ENCODE results near the gene NEIL1. TPM values are rescaled to one million over a fixed set of nuclear protein-coding genes. Genes with fewer than 3 reads are reported as not detected.

NEIL1 gene
- total and polyA plus RNA-seq, 2 of the 8 experiments (the other 6 are each of a cell fraction or from before 2014, with no cell fraction given), result 10.4 to 10.9 TPM

DNA sequence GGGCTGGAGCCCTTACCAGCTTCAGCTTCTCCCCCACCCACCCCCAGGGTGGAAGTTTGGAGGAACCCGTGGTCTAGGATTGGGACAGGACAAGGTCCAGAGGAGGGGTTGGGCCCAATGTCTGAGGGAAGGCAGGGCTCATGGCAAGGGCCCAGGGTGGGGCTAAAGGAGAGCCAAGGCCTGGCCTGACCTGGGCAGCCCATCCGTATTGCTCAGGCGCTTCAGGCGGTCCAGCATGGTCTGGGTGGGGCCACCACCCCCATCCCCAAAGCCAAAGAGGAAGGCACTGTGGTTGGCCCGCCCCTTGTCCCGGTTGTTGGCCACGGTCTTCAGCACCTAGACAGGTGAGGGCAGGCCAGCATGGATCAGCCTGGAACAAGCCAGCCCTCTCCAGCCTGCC lies 14.0 kb downstream of the NEIL1 start:
- no peak overlapping the region for H2BK5ac ChIP-seq (ENCODE audit: low read depth, low read length)
- DNase-seq (ENCODE audit: low read depth in 1 of 2, low spot score in 2 of 2), result no peak
- H3K4me3 ChIP-seq (ENCODE audit: extremely low read depth in 1 of 4, insufficient read depth in 2 of 4, low read depth in 3 of 4, low read length in 4 of 4), result no peak overlapping the region
- no peak overlapping the region for H2AFZ ChIP-seq (ENCODE audit: low read length)
- H3K23ac ChIP-seq (ENCODE audit: insufficient read length), result no peak overlapping the region
- H3K79me2 ChIP-seq (ENCODE audit: control insufficient read depth in 1 of 2, insufficient read depth in 2 of 2, low read length in 2 of 2), result no peaks in the 10 kb centered on the region
- H3K4me2 ChIP-seq (ENCODE audit: insufficient read depth in 1 of 2, low read depth in 2 of 2, low read length in 2 of 2), result no peak overlapping the region
- H3K14ac ChIP-seq (ENCODE audit: insufficient read length), result no peak overlapping the region
- no peak overlapping the region for H2BK20ac ChIP-seq (ENCODE audit: low read length)
- no peak overlapping the region for H3K4ac ChIP-seq (replicated peaks; ENCODE audit: insufficient read length, low read depth, low read length)
- H4K8ac ChIP-seq (ENCODE audit: extremely low read depth, insufficient read depth, low read length), result no peak overlapping the region
- no peaks in the 10 kb centered on the region for H3K27me3 ChIP-seq (replicated peaks in 1 of 4; ENCODE audit: control insufficient read depth in 3 of 4, extremely low read depth in 1 of 4, insufficient read depth in 3 of 4, low read length in 3 of 4)
- FAIRE-seq, result no peak
- 83% methylated on average over 7 of the region's 7 CpGs; no CpG with 5 or more reads in 1 of the 2 experiments for WGBS, 2 experiments (ENCODE audit: extremely low coverage in 1 of 2, insufficient coverage in 1 of 2, insufficient read length in 1 of 2, insufficient replicate concordance in 2 of 2, low coverage in 1 of 2, low lambda C conversion rate in 2 of 2, missing lambda C conversion rate in 1 of 2)
- H2AK5ac ChIP-seq (ENCODE audit: low read depth, low read length), result no peak overlapping the region
- peaks cover 0 to 5% of the 10 kb centered on the region in 2 experiments for H4K20me1 ChIP-seq (replicated peaks in 1 of 2; ENCODE audit: control insufficient read depth in 1 of 2, insufficient read depth in 2 of 2, low read length in 2 of 2)
- H3K36me3 ChIP-seq (ENCODE audit: control insufficient read depth in 2 of 4, insufficient read depth in 4 of 4, low read length in 3 of 4), result peaks cover 0 to 25% (median 3%) of the 10 kb centered on the region in 4 experiments; a peak in 5 of 8 replicates
- H3K23me2 ChIP-seq (ENCODE audit: low read depth, low read length), result no peaks in the 10 kb centered on the region
- no peaks in the 10 kb centered on the region for H3K79me1 ChIP-seq (ENCODE audit: low read depth, low read length)
- no peak overlapping the region for H3K27ac ChIP-seq (ENCODE audit: low read depth, low read length)
- H3K56ac ChIP-seq (replicated peaks; ENCODE audit: insufficient read length, low read depth, low read length), result no peak overlapping the region
- H2BK15ac ChIP-seq (ENCODE audit: low read length), result no peak overlapping the region
- ChIA-PET CTCF (ENCODE audit: partially characterized antibody) (interaction anchor here (0.6 kb wide), 1 partner anchor 10 kb away, joined by 4 read pairs; no protein-coding TSS in a partner anchor), POLR2A (ENCODE audit: partially characterized antibody) (interaction anchor here (0.7 to 6.5 kb wide), 2 partner anchors 11 to 22 kb away, joined by 3 to 69 read pairs; partner anchors contain the start of gene NEIL1)
- H3K4me1 ChIP-seq (replicated peaks in 1 of 4; ENCODE audit: control insufficient read depth in 3 of 4, insufficient read depth in 4 of 4, low read length in 3 of 4), result no peaks in the 10 kb centered on the region
- H3K18ac ChIP-seq (ENCODE audit: extremely low read depth, low read length), result no peak overlapping the region
- no peak overlapping the region for H2BK12ac ChIP-seq (ENCODE audit: low read depth, low read length)
- H4K91ac ChIP-seq (replicated peaks; ENCODE audit: insufficient read length, low read length), result no peak overlapping the region
- H2BK120ac ChIP-seq (replicated peaks; ENCODE audit: low read depth, low read length), result no peak overlapping the region
- H4K5ac ChIP-seq (ENCODE audit: insufficient read length, low read depth, low read length), result no peak overlapping the region
- H3K9ac ChIP-seq (replicated peaks in 1 of 4; ENCODE audit: extremely low read depth in 1 of 4, low read depth in 3 of 4, low read length in 3 of 4), result no peak overlapping the region
- H3K9me3 ChIP-seq (ENCODE audit: insufficient read depth in 2 of 2, low read depth in 1 of 2, low read length in 1 of 2), result no peaks in the 10 kb centered on the region
- TF ChIP-seq, protein P1, sequence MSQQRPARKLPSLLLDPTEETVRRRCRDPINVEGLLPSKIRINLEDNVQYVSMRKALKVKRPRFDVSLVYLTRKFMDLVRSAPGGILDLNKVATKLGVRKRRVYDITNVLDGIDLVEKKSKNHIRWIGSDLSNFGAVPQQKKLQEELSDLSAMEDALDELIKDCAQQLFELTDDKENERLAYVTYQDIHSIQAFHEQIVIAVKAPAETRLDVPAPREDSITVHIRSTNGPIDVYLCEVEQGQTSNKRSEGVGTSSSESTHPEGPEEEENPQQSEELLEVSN (IDR thresholded peaks at IDR 0.05), result no peak
- TF ChIP-seq NRF1 (IDR thresholded peaks at IDR 0.05; ENCODE audit: low read depth, low read length) (no peak), GABPA (IDR thresholded peaks at IDR 0.05; ENCODE audit: borderline replicate concordance, insufficient read depth, low read length) (no peak), KDM1A (IDR thresholded peaks at IDR 0.05; ENCODE audit: borderline replicate concordance, low read length) (no peak), HDAC6 (IDR thresholded peaks at IDR 0.05; ENCODE audit: low read depth, low read length) (no peak), JUND (IDR thresholded peaks at IDR 0.05; ENCODE audit: low read length) (no peak), CTBP2 (IDR thresholded peaks at IDR 0.05; ENCODE audit: borderline replicate concordance, insufficient read depth, insufficient read length, low read length) (no peak), YY1 (IDR thresholded peaks at IDR 0.05; ENCODE audit: low read depth, low read length) (no peak)
- TF ChIP-seq, protein P2, sequence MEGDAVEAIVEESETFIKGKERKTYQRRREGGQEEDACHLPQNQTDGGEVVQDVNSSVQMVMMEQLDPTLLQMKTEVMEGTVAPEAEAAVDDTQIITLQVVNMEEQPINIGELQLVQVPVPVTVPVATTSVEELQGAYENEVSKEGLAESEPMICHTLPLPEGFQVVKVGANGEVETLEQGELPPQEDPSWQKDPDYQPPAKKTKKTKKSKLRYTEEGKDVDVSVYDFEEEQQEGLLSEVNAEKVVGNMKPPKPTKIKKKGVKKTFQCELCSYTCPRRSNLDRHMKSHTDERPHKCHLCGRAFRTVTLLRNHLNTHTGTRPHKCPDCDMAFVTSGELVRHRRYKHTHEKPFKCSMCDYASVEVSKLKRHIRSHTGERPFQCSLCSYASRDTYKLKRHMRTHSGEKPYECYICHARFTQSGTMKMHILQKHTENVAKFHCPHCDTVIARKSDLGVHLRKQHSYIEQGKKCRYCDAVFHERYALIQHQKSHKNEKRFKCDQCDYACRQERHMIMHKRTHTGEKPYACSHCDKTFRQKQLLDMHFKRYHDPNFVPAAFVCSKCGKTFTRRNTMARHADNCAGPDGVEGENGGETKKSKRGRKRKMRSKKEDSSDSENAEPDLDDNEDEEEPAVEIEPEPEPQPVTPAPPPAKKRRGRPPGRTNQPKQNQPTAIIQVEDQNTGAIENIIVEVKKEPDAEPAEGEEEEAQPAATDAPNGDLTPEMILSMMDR (IDR thresholded peaks at IDR 0.05; ENCODE audit: control extremely low read depth in 1 of 3, insufficient read depth in 1 of 3, low read depth in 1 of 3, low read length in 3 of 3), result no peak
- TF ChIP-seq, protein P3, sequence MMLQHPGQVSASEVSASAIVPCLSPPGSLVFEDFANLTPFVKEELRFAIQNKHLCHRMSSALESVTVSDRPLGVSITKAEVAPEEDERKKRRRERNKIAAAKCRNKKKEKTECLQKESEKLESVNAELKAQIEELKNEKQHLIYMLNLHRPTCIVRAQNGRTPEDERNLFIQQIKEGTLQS (IDR thresholded peaks at IDR 0.05; ENCODE audit: insufficient read depth, low read depth, low read length), result no peak
